Activated T-cell treated with anti-CD3 and anti-CD28 coated beads for 4 hours (primary cell): ENCODE data around the gene CBLIF.
"Not testable (repeated sequence)": the region's sequence is repeated elsewhere in the genome, so short reads cannot be mapped to it uniquely, and the experiment has no call there.

Experiments used
- DNase-seq: peaks from one replicate; pipeline ENCODE4 v3.0.0-alpha.2; 2020

CBLIF gene

DNA sequence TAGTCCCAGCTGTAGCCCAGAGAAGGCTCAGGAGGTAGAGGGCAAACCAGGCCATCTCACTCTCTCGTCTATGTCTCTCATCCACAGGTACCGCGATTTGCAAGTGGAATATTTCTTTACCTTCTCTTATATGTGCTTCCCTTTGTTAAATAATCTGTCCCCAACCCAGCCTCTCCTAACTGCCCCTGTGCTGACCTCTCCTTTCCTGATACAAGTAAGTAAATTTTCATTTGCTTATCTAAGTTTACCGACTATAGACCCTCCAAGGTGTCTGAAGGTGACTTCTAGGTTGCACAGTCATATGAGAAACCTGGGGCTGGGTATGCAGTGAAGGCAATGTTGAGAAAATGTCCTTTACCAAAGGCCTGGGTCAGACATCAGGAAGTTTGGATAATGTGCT is at the start of gene CBLIF:
Gene CBLIF (minus strand): TSS at position 101 of the 400 bp plus-strand sequence. CDS start 46 bp downstream, at position 55.
- DNase-seq = no peak

DNA sequence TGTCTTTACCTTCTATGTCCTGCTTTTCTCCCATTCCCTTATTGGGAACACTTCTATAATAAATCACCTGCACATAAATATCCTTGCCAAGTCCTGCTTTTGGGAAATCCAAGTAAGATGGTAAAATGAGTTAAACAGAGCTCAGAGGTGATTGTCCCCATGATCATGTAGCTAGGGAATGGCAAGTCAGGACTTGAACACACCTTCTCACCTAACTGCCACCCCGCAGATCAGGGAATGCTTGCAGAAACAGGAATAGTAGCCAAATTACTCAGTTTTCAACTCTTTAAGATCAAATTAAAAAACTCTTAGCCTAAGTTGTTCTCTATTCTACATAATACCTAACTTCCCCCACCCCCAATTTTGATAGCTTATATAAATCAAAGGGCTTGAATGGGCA is 49.3 kb upstream of the CBLIF start:
- DNase-seq = no peak

DNA sequence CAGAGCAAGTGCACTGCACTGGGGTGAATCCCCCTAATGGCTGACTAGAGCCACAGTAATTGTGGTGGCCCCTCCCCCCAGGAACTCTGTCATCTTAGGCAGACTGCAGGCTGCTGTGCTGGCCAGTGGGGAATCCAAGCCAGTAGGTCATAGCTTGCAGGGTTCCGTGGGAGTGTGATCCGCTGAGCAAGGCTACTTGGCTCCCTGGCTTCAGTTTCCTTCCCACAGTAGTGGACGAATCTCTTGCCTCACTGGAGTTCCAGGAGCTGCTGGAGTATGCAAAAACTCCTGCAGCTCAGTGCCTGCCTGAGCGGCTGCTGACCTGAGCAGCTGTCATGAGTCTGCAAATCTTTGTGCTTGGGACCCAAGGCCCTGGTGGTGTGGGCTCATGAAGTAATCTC is 46.5 kb upstream of the CBLIF start:
- no peak for DNase-seq

DNA sequence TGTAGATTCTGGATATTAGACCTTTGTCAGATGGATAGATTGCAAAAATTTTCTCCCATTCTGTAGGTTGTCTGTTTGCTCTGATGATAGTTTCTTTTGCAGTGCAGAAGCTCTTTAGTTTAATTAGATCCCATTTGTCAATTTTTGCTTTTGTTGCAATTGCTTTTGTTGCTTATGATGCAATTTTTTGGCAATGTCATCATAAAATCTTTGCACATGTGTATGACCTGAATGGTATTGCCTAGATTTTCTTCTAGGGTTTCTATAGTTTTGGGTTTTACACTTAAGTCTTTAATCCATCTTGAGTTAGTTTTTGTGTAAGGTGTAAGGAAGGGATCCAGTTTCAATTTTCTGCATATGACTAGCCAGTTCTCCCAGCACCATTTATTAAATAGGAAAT is 41.9 kb upstream of the CBLIF start:
- DNase-seq = not testable (repeated sequence)

DNA sequence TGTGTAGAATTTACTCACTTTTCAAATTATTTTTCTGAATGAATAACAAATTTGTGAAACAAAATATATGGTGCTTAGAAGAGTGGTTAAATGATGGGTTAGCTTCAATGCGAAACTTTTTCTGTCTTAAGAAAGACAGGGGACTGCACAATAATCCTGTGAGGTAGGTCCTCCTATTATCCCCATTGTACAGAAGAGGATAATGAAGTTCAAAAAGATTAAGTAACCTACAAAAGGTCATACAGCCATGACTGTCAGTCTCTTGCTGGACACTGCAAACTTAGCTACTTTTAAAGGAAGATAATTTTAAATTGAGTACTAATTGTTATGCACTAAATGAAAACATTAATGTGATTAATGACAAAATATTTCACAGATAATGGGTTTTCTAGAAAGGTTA is 38.3 kb upstream of the CBLIF start:
- no peak for DNase-seq

DNA sequence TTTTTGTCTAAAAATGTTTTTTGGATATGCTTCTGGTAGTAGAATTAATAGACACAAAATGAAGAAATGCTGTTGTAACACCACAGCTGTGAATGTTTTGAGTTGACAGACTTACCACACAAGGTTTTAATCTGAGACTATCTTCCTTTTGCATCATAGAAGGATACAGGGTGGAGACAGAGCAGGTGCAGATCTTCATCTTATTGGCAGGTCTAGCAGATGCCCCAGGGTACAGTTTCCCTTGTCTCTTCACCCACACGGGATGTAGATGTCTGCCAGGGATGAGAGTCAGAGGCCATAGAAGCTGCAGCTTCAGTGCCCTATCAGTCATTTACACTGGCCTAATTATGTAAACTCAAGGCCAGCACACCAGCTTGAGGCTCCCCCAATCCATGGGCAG is 34.3 kb upstream of the CBLIF start:
- DNase-seq = no peak

DNA sequence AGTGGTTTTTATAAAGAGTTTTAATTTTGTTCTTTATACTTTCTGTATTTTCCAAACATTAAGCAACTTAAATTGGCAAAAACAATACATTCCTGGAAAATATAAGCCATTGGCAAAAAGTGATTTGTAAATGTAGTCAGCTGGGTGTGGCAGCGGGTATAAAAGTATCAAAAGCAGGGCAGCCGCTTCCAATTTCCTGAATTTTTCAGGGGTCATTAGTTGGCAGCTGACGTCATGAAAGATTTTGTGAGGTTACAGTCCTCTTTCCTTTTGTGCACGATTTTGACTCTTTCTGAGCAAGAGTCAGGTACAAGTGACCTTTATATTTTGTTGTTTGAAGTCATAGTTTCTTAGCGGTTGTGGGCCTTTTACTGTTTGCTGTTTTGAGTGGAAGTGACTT is 33.3 kb upstream of the CBLIF start, which contains the start of gene OOSP3:
Gene OOSP3 (plus strand): TSS at position 208 of the 400 bp plus-strand sequence. CDS start 27 bp downstream, at position 235.
- no peak for DNase-seq

DNA sequence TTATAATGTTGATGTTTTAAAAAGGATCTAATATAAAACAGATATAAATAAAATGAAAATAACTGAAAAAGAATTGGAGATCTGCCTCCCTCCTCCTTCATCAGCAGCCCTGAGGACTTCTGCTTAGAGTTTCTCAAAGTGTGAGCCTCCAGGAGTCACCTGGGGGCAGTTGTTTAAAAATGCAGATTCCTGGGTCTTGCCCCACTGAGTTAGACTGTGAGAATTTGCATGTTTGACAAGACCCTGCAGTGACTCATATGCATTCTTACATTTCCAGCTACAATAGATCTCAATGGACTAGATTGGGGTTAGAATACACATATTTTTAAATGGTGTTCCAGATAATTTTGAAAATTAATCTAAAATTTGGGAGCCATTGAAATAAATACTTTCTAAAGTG is 32.5 kb upstream of the CBLIF start:
- DNase-seq = no peak

DNA sequence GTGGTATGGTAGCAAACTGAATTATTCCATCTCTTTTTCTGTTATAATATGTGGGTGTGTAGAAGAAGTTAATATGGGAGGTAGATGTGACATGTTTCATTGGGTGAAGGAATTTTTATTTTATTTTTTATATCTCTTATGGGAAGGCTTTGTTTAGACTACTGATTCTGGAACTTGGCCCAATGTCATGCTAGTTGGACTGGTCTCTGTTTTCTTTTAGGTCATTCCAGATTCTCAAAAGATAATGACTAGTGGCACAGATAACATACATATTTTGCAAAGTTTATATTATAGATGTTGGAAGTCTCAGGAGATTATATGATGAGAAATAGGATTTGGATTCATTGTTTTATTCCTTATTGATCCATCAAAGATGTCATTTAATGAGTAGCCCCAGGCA is 32.0 kb upstream of the CBLIF start:
- DNase-seq = no peak

DNA sequence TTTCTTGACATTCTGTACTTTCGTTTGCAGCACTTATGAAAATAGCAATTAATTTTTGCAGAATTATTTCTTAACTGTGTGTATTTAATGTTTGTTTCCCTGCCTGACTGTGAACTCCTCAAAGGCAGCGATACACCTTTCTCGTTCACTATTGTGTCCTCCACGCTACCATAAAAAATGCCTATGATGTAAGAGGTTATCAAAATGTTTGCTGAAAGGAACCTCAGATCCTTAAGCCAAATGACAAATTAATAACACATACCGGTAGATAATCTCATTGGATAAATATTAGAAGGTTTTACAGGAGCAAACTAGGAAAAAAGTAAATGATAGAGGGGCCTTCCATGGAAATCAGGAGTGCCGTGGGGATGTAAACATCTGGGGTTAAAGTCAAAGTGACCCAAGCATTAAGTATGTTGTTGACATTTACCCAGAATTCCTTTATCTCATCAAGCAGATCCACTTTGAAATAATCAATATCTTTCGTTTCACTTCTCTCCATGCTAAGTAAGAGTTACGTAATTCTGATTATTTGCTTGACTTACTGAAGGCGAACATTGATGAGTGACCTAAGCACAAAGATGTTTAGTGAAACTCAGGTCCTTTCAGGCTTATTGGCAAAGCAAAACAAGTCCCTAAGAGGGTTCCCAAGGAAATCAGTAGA is 30.7 kb upstream of the CBLIF start:
- DNase-seq = no peak

DNA sequence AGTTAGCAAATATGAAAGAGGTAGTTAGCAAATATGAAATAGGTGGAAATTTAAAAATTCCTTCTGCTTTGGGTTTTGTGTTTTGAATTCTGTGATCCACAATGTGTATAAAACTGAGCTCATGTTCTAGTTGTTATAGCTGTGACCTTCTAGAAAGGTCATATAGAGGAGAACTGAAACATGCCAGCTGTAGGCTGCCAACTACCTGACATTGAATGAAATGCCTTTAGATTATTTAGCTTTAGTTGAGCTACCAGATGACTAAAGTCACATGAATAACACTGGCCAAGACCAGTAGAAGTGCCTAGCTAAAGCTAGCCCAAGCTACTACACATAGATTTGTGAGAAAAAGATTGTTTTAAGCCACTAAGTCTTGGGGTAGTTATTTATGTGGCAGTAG is 26.8 kb upstream of the CBLIF start:
- DNase-seq = no peak

DNA sequence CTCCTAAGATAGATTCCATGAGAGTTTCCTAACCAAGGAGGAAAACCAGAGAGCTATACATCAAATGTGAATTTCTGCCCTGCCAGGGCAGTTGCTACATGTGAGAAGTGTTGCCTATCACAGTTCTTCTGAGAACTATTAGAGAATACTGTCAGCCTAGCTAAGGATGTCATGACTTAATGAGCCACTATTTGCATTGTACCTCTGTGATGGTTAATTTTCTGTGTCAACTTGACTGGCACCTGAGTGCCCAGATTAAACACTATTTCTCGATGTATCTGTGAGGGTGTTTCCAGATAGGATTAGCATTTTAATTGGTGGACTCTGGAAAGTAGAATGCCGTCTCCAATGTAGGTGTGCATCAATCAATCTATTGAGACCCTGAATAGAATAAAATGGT is 22.6 kb upstream of the CBLIF start:
- no peak for DNase-seq

DNA sequence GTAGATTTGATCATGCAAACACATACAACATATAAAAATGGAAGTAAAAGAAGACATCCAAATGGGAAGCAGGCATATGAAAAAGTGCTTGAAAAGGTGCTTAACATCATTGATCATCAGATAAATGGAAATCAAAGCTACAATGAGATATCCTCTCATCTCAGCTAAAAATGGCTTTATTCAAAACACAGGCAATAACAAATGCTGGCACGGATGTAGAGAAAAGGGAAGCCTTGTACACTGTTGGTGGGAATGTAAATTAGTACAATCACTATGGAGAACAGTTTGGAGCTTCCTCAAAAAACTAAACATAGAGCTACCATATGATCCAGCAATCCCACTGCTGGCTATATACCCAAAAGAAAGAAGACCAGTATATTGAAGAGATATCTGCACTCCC is 21.5 kb upstream of the CBLIF start:
- DNase-seq = no peak

DNA sequence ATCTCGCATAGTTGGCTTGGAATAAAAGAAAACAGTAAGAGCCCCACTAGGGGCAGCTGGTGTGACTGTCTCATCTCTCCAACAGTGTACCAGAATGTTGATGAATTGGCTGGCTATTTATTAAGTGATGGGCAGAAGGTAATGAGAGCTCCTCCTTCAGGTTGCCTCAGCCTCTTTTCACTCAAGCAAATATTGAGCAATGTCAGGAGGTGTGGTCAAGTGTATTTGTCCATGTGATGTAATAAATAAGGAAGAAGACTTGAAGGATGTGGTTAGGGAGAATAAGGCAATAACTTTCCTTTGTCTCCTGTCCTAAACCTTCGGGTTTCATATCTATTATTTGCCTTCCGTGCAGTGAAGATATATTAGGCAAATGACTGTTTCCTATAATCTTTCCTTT is 21.1 kb upstream of the CBLIF start, which contains the start of gene TCN1:
Gene TCN1 (minus strand): TSS at position 91 of the 400 bp plus-strand sequence. CDS start 17 bp downstream, at position 74.
- DNase-seq = no peak

DNA sequence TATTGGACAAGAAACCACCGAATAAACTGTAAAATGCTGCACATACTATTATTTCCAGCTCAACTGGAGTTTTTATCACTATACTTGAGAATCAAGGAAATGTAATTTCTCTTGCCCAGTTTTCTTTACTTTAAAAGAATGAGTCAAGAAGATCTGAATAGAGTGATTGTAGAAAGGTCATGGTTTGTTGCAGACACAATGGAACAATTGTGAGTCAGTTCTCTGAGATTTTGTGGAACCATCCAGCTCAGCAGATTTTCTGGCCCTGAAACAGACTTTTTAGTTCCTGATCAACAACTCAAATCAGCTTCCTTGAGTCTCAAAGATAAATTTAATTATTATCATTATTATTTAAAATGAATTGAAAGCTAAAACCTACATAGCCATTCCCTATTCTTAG is 19.7 kb upstream of the CBLIF start:
- DNase-seq = no peak

DNA sequence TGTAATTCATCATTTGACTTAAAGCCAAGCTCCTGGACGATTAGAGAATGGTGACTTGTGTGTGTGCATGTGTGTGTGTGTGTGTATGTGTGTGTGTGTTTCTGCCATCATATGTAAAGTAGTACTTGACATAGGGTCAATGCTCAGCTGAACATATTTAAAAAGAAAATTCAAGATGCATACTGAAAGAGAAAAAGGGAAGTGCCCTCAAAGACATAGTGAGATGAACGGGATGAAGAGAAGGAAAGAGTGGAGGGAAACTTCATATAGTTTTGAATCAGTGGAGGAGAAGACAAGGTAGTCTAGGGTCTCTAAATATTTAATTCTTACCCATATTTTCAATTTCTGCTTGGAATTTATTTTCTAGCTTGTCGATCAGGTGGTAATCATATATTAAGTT is 17.0 kb upstream of the CBLIF start:
- DNase-seq = no peak

DNA sequence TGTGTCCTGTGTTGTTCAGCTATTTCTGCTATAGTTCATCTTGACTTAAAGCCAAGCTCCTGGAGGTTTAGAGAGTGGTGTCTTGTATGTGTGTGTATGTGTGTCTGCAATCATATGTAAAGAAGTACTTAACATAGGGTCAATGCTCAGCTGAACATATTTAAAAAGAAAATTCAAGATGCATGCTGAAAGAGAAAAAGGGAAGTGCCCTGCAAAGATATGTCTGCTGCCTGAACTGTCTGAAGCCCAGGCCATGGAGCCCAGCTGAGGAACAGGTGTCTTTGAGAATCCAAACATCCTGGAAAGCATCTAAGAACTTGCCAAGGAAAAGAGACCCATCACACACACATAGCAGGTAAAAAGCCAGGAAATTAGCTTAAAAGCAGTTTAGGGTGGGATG is 14.4 kb upstream of the CBLIF start:
- DNase-seq = no peak

DNA sequence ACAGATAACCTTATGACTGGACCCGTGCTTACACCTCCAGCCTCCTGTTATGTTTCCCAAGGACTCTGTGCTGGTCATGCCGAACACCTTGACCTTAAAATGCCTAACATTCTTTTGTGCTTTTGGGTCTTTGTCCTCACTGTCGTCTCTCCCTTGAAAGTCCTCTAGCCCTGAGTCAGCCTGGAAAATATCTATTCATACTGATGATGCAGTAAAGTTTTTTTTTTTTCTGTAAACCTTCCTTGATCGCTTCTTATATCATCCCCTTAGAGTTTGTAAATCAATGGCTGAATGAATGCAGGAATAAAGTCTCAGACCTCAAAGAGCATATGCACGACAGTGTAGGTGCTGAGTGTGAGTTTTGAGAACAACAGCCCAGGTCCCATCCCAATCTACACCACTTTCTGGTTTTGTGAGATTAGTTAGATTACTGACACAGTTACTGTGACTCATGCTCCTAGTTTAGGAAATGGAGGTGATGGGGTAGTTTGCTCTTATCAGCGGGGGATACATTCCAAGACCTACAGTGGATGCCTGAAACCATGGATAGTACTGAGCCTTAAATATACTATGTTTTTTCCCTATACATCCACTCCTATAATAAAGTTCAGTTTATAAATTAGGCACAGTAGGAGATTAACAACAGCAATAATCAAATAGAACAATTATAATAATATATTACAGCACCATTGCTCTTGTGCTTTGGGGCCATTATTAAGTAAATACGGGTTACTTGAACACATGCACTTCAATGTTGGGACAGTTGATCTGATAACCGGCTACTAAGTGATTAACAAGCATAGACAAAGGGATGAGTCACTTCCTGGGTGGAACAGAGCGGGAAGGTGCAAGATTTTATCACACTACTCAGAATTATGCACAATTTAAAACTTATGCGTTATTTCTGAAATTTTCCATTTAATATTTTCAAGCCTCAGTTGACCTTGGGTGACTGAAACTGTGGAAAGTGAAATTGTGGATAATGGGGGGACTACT is 12.4 kb upstream of the CBLIF start:
- DNase-seq = no peak

DNA sequence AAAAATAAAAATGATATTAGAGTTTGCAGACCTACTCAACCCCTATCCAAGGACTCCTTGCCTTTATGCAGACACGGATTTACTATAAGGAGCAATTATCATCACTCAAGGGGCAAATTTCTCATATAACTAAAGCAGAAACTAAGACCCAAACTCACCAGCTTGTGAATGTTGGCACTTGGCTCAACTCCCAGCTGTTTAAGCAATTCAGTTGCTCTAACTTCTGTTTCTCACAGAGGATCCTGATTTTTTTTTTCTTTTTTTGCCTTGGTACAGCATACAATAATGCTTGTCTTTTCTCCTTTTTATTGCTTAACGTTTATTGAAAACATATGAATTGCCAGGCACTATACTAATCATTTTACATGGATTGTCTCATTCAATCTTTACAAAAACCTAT is 9.6 kb upstream of the CBLIF start:
- DNase-seq = no peak

DNA sequence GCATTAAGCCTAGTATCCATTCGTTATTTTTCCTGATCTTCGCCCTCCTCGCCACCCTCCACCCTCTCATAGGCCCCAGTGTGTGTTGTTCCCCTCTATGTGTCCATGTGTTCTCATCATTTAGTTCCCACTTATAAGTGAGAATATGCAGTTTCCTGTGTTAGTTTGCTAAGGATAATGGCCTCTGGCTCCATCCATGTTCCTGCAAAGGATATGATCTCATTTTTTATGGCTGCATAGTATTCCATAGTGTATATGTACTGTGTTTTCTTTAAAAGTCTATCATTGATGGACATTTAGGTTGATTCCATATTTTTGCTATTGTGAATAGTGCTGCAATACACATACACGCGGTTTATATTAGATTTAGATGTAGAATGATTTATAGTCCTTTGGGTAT is 6.1 kb upstream of the CBLIF start:
- not testable (repeated sequence) for DNase-seq

DNA sequence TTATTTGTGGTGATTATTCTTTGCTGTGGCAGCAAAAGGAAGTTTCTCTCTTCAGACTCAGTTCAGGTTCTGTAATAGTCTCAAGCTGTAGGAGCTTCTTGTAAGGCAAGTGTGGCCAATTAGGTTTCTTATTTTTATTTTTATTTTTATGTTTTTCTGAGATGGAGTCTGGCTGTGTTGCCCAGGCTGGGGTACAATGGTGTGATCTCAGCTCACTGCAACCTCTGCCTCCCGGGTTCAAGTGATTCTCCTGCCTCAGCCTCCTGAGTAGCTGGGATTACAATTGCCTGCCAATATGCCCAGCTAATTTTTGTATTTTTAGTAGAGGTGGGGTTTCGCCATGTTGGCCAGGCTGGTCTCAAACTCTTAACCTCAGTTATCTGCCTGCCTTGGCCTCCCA is 4.3 kb upstream of the CBLIF start:
- not testable (repeated sequence) for DNase-seq

DNA sequence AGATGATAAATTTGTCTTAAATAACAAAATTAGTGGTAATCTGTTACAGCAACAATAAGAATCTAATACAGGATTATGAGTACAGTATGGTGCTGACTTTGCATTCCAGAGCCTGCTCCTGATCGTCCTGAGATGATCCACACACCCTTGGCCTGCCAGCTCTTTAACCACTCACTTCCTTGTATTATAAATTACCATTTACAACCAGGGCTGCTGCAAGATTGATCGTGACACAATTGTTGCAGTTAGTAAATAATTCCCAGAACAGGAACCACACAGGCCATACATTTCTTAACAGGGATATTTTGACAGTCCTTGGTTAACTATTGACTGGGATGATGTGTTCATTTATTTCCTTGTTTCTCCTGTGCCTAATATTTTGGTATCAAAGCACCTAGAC is 3.8 kb upstream of the CBLIF start:
- DNase-seq = no peak

DNA sequence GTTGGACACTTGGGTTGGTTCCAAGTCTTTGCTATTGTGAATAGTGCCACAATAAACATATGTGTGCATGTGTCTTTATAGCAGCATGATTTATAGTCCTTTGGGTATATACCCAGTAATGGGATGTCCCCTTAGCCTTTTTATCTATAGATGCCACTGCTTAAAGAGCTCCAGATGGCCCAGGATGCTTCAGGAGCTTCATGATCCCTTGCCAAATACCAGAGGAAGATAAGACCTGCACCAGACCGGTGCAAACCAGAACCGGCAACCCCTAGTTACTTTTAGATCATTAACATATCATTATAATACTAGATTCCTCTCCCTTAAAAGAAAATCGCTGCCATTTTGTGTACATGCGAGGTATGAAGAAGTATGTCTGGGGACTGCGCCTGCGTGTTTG is 3.1 kb upstream of the CBLIF start:
- not testable (repeated sequence) for DNase-seq

DNA sequence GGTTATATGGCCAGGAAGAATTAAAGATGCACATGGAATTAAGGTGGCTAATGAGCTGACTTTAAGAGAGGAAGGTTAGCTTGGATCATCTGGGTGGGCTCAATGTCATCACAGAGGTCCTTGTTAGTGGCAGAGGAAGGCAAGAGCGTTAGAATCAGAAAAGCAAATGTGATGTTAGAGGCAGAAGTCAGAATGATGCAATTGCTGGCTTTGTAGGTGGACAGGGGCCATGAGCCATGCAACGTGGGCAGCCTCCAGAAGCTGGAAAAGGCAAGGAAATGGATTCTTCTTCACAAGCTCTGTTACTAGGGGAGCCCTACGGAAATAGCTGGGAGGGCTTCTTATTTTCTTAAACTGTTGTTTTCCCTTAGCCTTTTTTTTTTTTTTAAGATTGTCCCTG is 2.3 kb upstream of the CBLIF start:
- no peak for DNase-seq
